H1 (cell line): ENCODE data around the gene GNG7. TPM values are rescaled to one million over a fixed set of nuclear protein-coding genes. Genes with fewer than 3 reads are reported as not detected.

Source experiments
- CTCF ChIA-PET: fragments of 300-600 bp; sonication (Branson Sonifier 250); formaldehyde crosslinking; loops from one replicate; lab custom pipeline; 2021; ENCODE audit not compliant: partially characterized antibody; lab: Charles Lee
- POLR2A ChIA-PET: fragments of 300-600 bp; sonication (Branson Sonifier 250); formaldehyde crosslinking; loops from one replicate; lab custom pipeline; 2021; ENCODE audit warnings: inconsistent platforms; ENCODE audit not compliant: partially characterized antibody; lab: Charles Lee
- DNase-seq, 2 experiments: peaks; one replicate each; pipeline versions ENCODE4 v3.0.0 to v3.0.0-alpha.2; 2010 to 2022; ENCODE audit warnings: low spot score in 2 of 2, low read depth in 1 of 2, mixed read lengths in 1 of 2
- FAIRE-seq: peaks from 2 replicates; lab custom pipeline; 2011; peaks lifted over from hg19 to GRCh38; lab: Jason Lieb, UNC
- H2AFZ ChIP-seq: 2 replicates; pipeline ENCODE4 v1.8.1; 2012; ENCODE audit warnings: low read length, inconsistent platforms
- H2AK5ac ChIP-seq: 2 replicates; pipeline ENCODE4 v1.6.1; 2013; ENCODE audit warnings: low read depth, low read length
- H2BK120ac ChIP-seq: replicated peaks from 2 replicates; pipeline ENCODE3; 2013; ENCODE audit warnings: low read depth, low read length, inconsistent platforms
- H2BK12ac ChIP-seq: 2 replicates; pipeline ENCODE4 v1.6.1; 2013; ENCODE audit warnings: low read depth, low read length
- H2BK15ac ChIP-seq: 2 replicates; pipeline ENCODE4 v1.6.1; 2013; ENCODE audit warnings: low read length
- H2BK20ac ChIP-seq: 2 replicates; pipeline ENCODE4 v1.6.1; 2013; ENCODE audit warnings: low read length
- H2BK5ac ChIP-seq: 2 replicates; pipeline ENCODE4 v1.6.1; 2013; ENCODE audit warnings: low read depth, low read length
- H3K14ac ChIP-seq: 2 replicates; pipeline ENCODE4 v1.6.1; 2013; ENCODE audit warnings: inconsistent platforms; ENCODE audit not compliant: insufficient read length
- H3K18ac ChIP-seq: 2 replicates; pipeline ENCODE4 v1.6.1; 2013; ENCODE audit warnings: low read length; ENCODE audit errors: extremely low read depth
- H3K23ac ChIP-seq: 2 replicates; pipeline ENCODE4 v1.6.1; 2013; ENCODE audit warnings: inconsistent platforms; ENCODE audit not compliant: insufficient read length
- H3K23me2 ChIP-seq: 2 replicates; pipeline ENCODE4 v1.6.1; 2013; ENCODE audit warnings: low read depth, low read length
- H3K27ac ChIP-seq: 2 replicates; pipeline ENCODE4 v1.6.1; 2011; ENCODE audit warnings: low read depth, low read length, inconsistent platforms
- H3K27me3 ChIP-seq, 4 experiments: replicated peaks in 1 of 4; 1 replicate in 1 of 4; 2 replicates in 3 of 4; pipeline versions ENCODE4 v1.6.1 to v1.8.1; 2011 to 2013; ENCODE audit warnings: low read length in 3 of 4, mild to moderate bottlenecking in 3 of 4, inconsistent platforms in 2 of 4, mixed read lengths in 2 of 4, moderate library complexity in 1 of 4; ENCODE audit not compliant: control insufficient read depth in 3 of 4, insufficient read depth in 3 of 4; ENCODE audit errors: extremely low read depth in 1 of 4
- H3K36me3 ChIP-seq, 4 experiments: 2 replicates each; pipeline versions ENCODE4 v1.6.1 to v1.8.1; 2011 to 2013; ENCODE audit warnings: mild to moderate bottlenecking in 4 of 4, low read length in 3 of 4, moderate library complexity in 2 of 4, control low read depth in 1 of 4, inconsistent platforms in 1 of 4; ENCODE audit not compliant: insufficient read depth in 4 of 4, control insufficient read depth in 2 of 4
- H3K4ac ChIP-seq: replicated peaks from 2 replicates; pipeline ENCODE3; 2013; ENCODE audit warnings: low read length, low read depth, mixed read lengths, inconsistent platforms; ENCODE audit not compliant: insufficient read length
- H3K4me1 ChIP-seq, 4 experiments: replicated peaks in 1 of 4; 1 replicate in 1 of 4; 2 replicates in 3 of 4; pipeline versions ENCODE4 v1.6.1 to v1.8.1; 2011 to 2013; ENCODE audit warnings: low read length in 3 of 4, inconsistent platforms in 2 of 4, mixed read lengths in 1 of 4; ENCODE audit not compliant: insufficient read depth in 4 of 4, control insufficient read depth in 3 of 4
- H3K4me2 ChIP-seq, 2 experiments: 2 replicates each; pipeline versions ENCODE4 v1.6.1 to v1.8.1; 2011 to 2013; ENCODE audit warnings: low read depth in 2 of 2, low read length in 2 of 2, control low read depth in 1 of 2, inconsistent platforms in 1 of 2, mild to moderate bottlenecking in 1 of 2; ENCODE audit not compliant: insufficient read depth in 1 of 2
- H3K4me3 ChIP-seq, 4 experiments: fragments of 200-600, 300-600 bp in 1 of 4; sonication (generic), shearing (Covaris generic), sonication (Bioruptor Twin) in 1 of 4; 2 replicates each; pipeline versions ENCODE4 v1.5.1 to v1.8.1; 2011 to 2016; ENCODE audit warnings: low read length in 4 of 4, low read depth in 3 of 4, control low read depth in 2 of 4, inconsistent platforms in 2 of 4, mild to moderate bottlenecking in 2 of 4, mixed read lengths in 1 of 4, moderate library complexity in 1 of 4; ENCODE audit not compliant: insufficient read depth in 2 of 4; ENCODE audit errors: extremely low read depth in 1 of 4
- H3K56ac ChIP-seq: replicated peaks from 2 replicates; pipeline ENCODE3; 2013; ENCODE audit warnings: low read depth, mild to moderate bottlenecking, mixed read lengths, low read length, inconsistent platforms; ENCODE audit not compliant: insufficient read length
- H3K79me1 ChIP-seq: 2 replicates; pipeline ENCODE4 v1.6.1; 2013; ENCODE audit warnings: low read depth, low read length, control low read depth
- H3K79me2 ChIP-seq, 2 experiments: 2 replicates each; pipeline versions ENCODE4 v1.6.1 to v1.8.1; 2012 to 2013; ENCODE audit warnings: low read length in 2 of 2, mild to moderate bottlenecking in 2 of 2, inconsistent platforms in 1 of 2; ENCODE audit not compliant: insufficient read depth in 2 of 2, control insufficient read depth in 1 of 2
- H3K9ac ChIP-seq, 4 experiments: replicated peaks in 1 of 4; 1 replicate in 1 of 4; 2 replicates in 3 of 4; pipeline versions ENCODE4 v1.6.1 to v1.8.1; 2011 to 2013; ENCODE audit warnings: low read depth in 3 of 4, low read length in 3 of 4, control low read depth in 2 of 4, mild to moderate bottlenecking in 2 of 4, moderate library complexity in 2 of 4, inconsistent platforms in 1 of 4; ENCODE audit errors: extremely low read depth in 1 of 4
- H3K9me3 ChIP-seq, 2 experiments: 2 replicates each; pipeline versions ENCODE4 v1.6.1 to v1.8.1; 2012 to 2013; ENCODE audit warnings: mild to moderate bottlenecking in 2 of 2, moderate library complexity in 2 of 2, control low read depth in 1 of 2, inconsistent platforms in 1 of 2, low read depth in 1 of 2, low read length in 1 of 2, mixed read lengths in 1 of 2; ENCODE audit not compliant: insufficient read depth in 2 of 2
- H4K20me1 ChIP-seq, 2 experiments: replicated peaks in 1 of 2; 2 replicates each; pipeline versions ENCODE3 to v1.8.1; 2011 to 2013; ENCODE audit warnings: inconsistent platforms in 2 of 2, low read length in 2 of 2, mild to moderate bottlenecking in 1 of 2; ENCODE audit not compliant: insufficient read depth in 2 of 2, control insufficient read depth in 1 of 2
- H4K5ac ChIP-seq: 2 replicates; pipeline ENCODE4 v1.6.1; 2013; ENCODE audit warnings: low read length, low read depth, mixed read lengths, inconsistent platforms; ENCODE audit not compliant: insufficient read length
- H4K8ac ChIP-seq: 2 replicates; pipeline ENCODE4 v1.8.0; 2013; ENCODE audit warnings: mild to moderate bottlenecking, moderate library complexity, low read length, inconsistent platforms; ENCODE audit not compliant: insufficient read depth; ENCODE audit errors: extremely low read depth
- H4K91ac ChIP-seq: replicated peaks from 2 replicates; pipeline ENCODE3; 2013; ENCODE audit warnings: low read length, mixed read lengths, inconsistent platforms; ENCODE audit not compliant: insufficient read length
- POLR2A ChIP-seq, 2 experiments: IDR thresholded peaks; 1 replicate in 1 of 2; 2 replicates in 1 of 2; pipeline ENCODE4 v1.6.1; 2011; ENCODE audit warnings: low read depth in 2 of 2, low read length in 2 of 2, mild to moderate bottlenecking in 2 of 2; ENCODE audit errors: control extremely low read depth in 1 of 2
- WGBS, 2 experiments: shearing (Covaris generic) in 1 of 2; methylation state at CpG; one replicate each; pipeline versions ENCODE4 v1.1.6 to v1.1.7; 2013 to 2015; ENCODE audit warnings: low lambda C conversion rate in 2 of 2, mixed read lengths in 2 of 2, inconsistent platforms in 1 of 2, low coverage in 1 of 2, missing lambda C conversion rate in 1 of 2; ENCODE audit not compliant: insufficient replicate concordance in 2 of 2, insufficient coverage in 1 of 2, insufficient read length in 1 of 2; ENCODE audit errors: extremely low coverage in 1 of 2, missing lambda C conversion rate in 1 of 2; 5-methylcytosine and 5-hydroxymethylcytosine counted together
- polyA plus RNA-seq, 7 experiments: library from polyadenylated mRNA; depleted of rRNA in 3 of 7; stranded (reverse) in 5 of 7; unstranded in 2 of 7; fragments of >200 nt in 5 of 7; fragments of 200-250 nt in 2 of 7; gene quantifications; 1 replicate in 5 of 7; 2 replicates in 1 of 7; 4 replicates in 1 of 7; pipeline versions ENCODE4 v1.2.1 to v1.2.3, GENCODE V29; 2011 to 2013; ENCODE audit warnings: missing spikeins in 2 of 7, mixed read lengths in 2 of 7
- total RNA-seq: library from RNA; stranded (reverse); fragmentation: NEBNext Ultra II Directional; extraction: Animal tissue kit (Norgen Biotek cat#: 25700); gene quantifications from 2 replicates; pipeline ENCODE4 v1.2.1, GENCODE V29; 2021

The GNG7 gene
- total and polyA plus RNA-seq, 2 of the 8 experiments (the other 6 are each of a cell fraction or from before 2014, with no cell fraction given), result 2.8 to 7.8 TPM

DNA sequence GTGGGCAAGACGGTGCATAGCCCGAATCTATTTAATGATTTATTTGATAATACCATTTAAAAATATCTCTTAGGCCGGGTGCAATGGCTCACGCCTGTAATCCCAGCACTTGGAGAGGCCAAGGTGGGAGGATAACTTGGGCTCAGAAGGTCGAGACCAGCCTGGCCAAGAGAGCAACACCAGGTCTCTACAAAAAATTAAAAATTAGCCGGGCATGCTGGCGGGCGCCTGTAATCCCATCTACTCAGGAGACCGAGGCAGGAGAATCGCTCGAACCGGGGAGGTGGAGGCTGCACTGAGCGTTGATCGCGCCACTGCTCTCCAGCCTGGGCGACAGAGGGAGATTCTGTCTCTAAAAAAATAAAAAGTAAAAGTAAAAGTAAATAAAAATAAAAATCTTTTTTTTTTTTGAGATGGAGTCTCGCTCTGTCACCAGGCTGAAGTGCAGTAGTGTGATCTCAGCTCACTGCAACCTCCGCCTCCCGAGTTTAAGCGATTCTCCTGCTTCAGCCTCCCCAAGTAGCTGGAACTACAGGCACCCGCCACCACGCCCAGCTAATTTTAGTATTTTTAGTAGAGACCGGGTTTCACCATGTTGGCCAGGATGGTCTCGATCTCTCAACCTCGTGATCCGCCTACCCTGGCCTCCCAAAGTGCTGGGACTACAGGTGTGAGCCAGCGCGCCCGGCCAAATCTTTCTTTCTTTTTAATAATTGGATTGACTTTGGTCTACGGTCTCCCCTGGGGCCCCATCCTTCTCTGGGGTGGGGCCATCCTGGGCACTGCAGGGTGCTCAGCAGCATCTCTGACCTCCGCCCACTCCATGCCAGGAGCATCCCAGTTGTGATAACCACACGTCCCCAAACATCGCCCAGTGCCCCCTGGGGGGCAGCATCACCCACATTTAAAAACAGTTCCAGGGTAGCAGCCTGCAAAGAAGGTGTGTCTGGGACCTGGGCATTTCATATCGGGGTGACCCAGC, 90.7 kb downstream of the GNG7 start:
- WGBS, 2 experiments, result 78% methylated on average over 34 of the region's 34 CpGs; no CpG with 5 or more reads in 1 of the 2 experiments
- Histone ChIP-seq H4K8ac (no peak overlapping the region), H3K79me1 (no peaks in the 10 kb centered on the region), H3K36me3 (no peaks in the 10 kb centered on the region), H3K9me3 (peaks cover 5 to 10% of the 10 kb centered on the region in 2 experiments; a peak in 3 of 4 replicates), H3K4ac (no peak overlapping the region), H3K56ac (no peak overlapping the region), H2AFZ (no peak overlapping the region), H2BK20ac (no peak overlapping the region), H3K27me3 (peaks cover 0 to 9% (median 2%) of the 10 kb centered on the region in 4 experiments; a peak in 1 of 7 replicates), H3K14ac (no peak overlapping the region), H3K18ac (no peak overlapping the region), H4K20me1 (peaks cover 0 to 2% of the 10 kb centered on the region in 2 experiments), H3K4me3 (no peak overlapping the region), H2AK5ac (no peak overlapping the region), H3K23me2 (no peaks in the 10 kb centered on the region; the same call in 1 of the 2 replicates), H2BK12ac (no peak overlapping the region), H3K9ac (no peak overlapping the region), H3K23ac (no peak overlapping the region), H3K27ac (no peak overlapping the region), H2BK15ac (no peak overlapping the region), H3K4me1 (peaks cover 0 to 5% (median under 1%) of the 10 kb centered on the region in 4 experiments; a peak in 2 of 7 replicates), H4K91ac (no peak overlapping the region), H2BK120ac (no peak overlapping the region), H2BK5ac (no peak overlapping the region), H3K79me2 (no peaks in the 10 kb centered on the region), H4K5ac (no peak overlapping the region), H3K4me2 (no peak overlapping the region)
- ChIA-PET CTCF (interaction anchor here (0.6 to 7.9 kb wide), 46 partner anchors 9 to 217 kb away, joined by 3 to 133 read pairs (median 6); partner anchors contain the start of genes GADD45B and LMNB2), POLR2A (interaction anchor here (0.5 to 12.5 kb wide), 9 partner anchors 9 to 551 kb away, joined by 3 to 135 read pairs (median 4); partner anchors contain the start of gene GADD45B)
- FAIRE-seq (no peak), DNase-seq (no peak)
- no peak for TF ChIP-seq POLR2A (IDR thresholded peaks at IDR 0.05; ENCODE audit: control extremely low read depth in 1 of 2, low read depth in 2 of 2, low read length in 2 of 2)
